GM12878 (cell line): Measurements from ENCODE around the gene APCDD1. TPM values are rescaled to one million over a fixed set of nuclear protein-coding genes. Genes with fewer than 3 reads are reported as not detected.

Source experiments
- ATAC-seq: fragments of 200-7000 bp; cut with Tn5 transposase; 3 replicates; pipeline ENCODE4 v1.9.1; 2020; ENCODE audit warnings: mild to moderate bottlenecking, moderate library complexity
- BruUV-seq: library from RNA; stranded (reverse); fragments of 400-500 nt; replicated peaks from 2 replicates; lab custom pipeline; 2021; lab: Mats Ljungman, UMichigan
- CTCF ChIA-PET: fragments of 300-600 bp; sonication (Branson Sonifier 250); formaldehyde crosslinking; extraction: SDS; loops from one replicate; lab custom pipeline; 2021; ENCODE audit warnings: inconsistent platforms; lab: Yijun Ruan, JAX
- POLR2A ChIA-PET: fragments of 350-600 bp; formaldehyde crosslinking; extraction: SDS; loops from one replicate; lab custom pipeline; 2021; ENCODE audit warnings: inconsistent platforms; lab: Charles Lee
- RAD21 ChIA-PET: fragments of 300-600 bp; sonication (Branson Sonifier 250); formaldehyde crosslinking; loops from one replicate; lab custom pipeline; 2023; ENCODE audit warnings: antibody characterized with exemption; ENCODE audit not compliant: unreplicated experiment; lab: Charles Lee
- SMC1A ChIA-PET: fragments of 300-600 bp; sonication (Branson Sonifier 250); formaldehyde crosslinking; loops from one replicate; lab custom pipeline; 2023; ENCODE audit not compliant: unreplicated experiment, uncharacterized antibody; lab: Charles Lee
- DNase-seq: peaks from one replicate; pipeline ENCODE4 v3.0.0-alpha.2; 2011; ENCODE audit warnings: low read depth, low spot score
- FAIRE-seq: peaks from 3 replicates; lab custom pipeline; 2011; peaks lifted over from hg19 to GRCh38; lab: Jason Lieb, UNC
- H2AFZ ChIP-seq: 2 replicates; pipeline ENCODE4 v1.6.0; 2011; ENCODE audit warnings: low read depth, low read length, control low read depth; ENCODE audit not compliant: control insufficient read depth
- H3K27ac ChIP-seq: 2 replicates; pipeline ENCODE4 v1.5.1; 2011; ENCODE audit warnings: control low read depth; ENCODE audit not compliant: control insufficient read depth, insufficient read depth
- H3K27me3 ChIP-seq, 2 experiments: replicated peaks in 1 of 2; 2 replicates each; pipeline versions ENCODE4 v1.6.0 to v1.6.1; 2011; ENCODE audit warnings: low read length in 1 of 2; ENCODE audit not compliant: control insufficient read depth in 2 of 2, insufficient read depth in 2 of 2
- H3K36me3 ChIP-seq, 2 experiments: 2 replicates each; pipeline ENCODE4 v1.5.1; 2011; ENCODE audit warnings: low read length in 1 of 2; ENCODE audit not compliant: control insufficient read depth in 2 of 2, insufficient read depth in 2 of 2
- H3K4me1 ChIP-seq: 2 replicates; pipeline ENCODE4 v1.6.1; 2011; ENCODE audit warnings: mild to moderate bottlenecking, low read length, moderate library complexity, mixed read lengths; ENCODE audit not compliant: control insufficient read depth, insufficient read depth
- H3K4me2 ChIP-seq: 2 replicates; pipeline ENCODE4 v1.6.0; 2011; ENCODE audit warnings: control low read depth; ENCODE audit not compliant: control insufficient read depth, insufficient read depth
- H3K4me3 ChIP-seq: fragments of 200-600 bp; sonication (generic); 2 replicates; pipeline ENCODE4 v1.5.1; 2016
- H3K79me2 ChIP-seq: 2 replicates; pipeline ENCODE4 v1.6.0; 2011; ENCODE audit warnings: low read length; ENCODE audit not compliant: control insufficient read depth, insufficient read depth
- H3K9ac ChIP-seq: 2 replicates; pipeline ENCODE4 v1.8.0; 2011; ENCODE audit warnings: low read length, control low read depth, mixed read lengths; ENCODE audit not compliant: control insufficient read depth, insufficient read depth
- H3K9me3 ChIP-seq: replicated peaks from 3 replicates; pipeline ENCODE4 v1.5.1; 2011; ENCODE audit warnings: mild to moderate bottlenecking, low read length; ENCODE audit not compliant: control insufficient read depth, insufficient read depth
- H4K20me1 ChIP-seq: 2 replicates; pipeline ENCODE4 v1.6.0; 2011; ENCODE audit not compliant: control insufficient read depth, insufficient read depth
- FOS ChIP-seq: IDR thresholded peaks from 3 replicates; pipeline ENCODE4 v1.6.1; 2011; ENCODE audit warnings: borderline replicate concordance; ENCODE audit not compliant: insufficient read length; ENCODE audit errors: extremely low read depth
- NR2C1 ChIP-seq: fragments of 450-650 bp; IDR thresholded peaks from 2 replicates; pipeline ENCODE4 v1.6.1; 2017; ENCODE audit warnings: antibody characterized with exemption, mild to moderate bottlenecking, moderate library complexity
- PBX3 ChIP-seq: IDR thresholded peaks from 2 replicates; pipeline ENCODE4 v1.6.1; 2011; ENCODE audit warnings: mild to moderate bottlenecking, low read depth, low read length, moderate library complexity; ENCODE audit not compliant: insufficient replicate concordance
- SMARCA5 ChIP-seq: fragments of 450-650 bp; IDR thresholded peaks from 2 replicates; pipeline ENCODE4 v1.6.1; 2017; ENCODE audit warnings: mild to moderate bottlenecking
- ZNF217 ChIP-seq: fragments of 450-650 bp; IDR thresholded peaks from 2 replicates; pipeline ENCODE4 v1.6.1; 2017; ENCODE audit warnings: antibody characterized with exemption, mild to moderate bottlenecking
- ZNF384 ChIP-seq: IDR thresholded peaks from 2 replicates; pipeline ENCODE4 v1.6.1; 2012; ENCODE audit warnings: low read depth, mild to moderate bottlenecking, low read length, improper control_type of control experiment, borderline replicate concordance
- WGBS: methylation state at CpG from one replicate; pipeline ENCODE4 v1.1.6; 2016; ENCODE audit warnings: low lambda C conversion rate; ENCODE audit not compliant: insufficient replicate concordance, insufficient coverage; ENCODE audit errors: missing lambda C conversion rate; 5-methylcytosine and 5-hydroxymethylcytosine counted together
- in situ Hi-C: fragments of 300-500 bp; cut with MboI; formaldehyde crosslinking; loops from 9 replicates; pipeline ENCODE4 v1.14.3; 2018; ENCODE audit warnings: mixed read lengths
- intact Hi-C: fragments of 100-400 bp; cut with micrococcal nuclease; formaldehyde crosslinking; loops from one replicate; pipeline ENCODE4 v1.14.2; 2022; ENCODE audit not compliant: unreplicated experiment
- polyA plus RNA-seq, 11 experiments: library from polyadenylated mRNA; depleted of rRNA in 4 of 11; unstranded in 6 of 11; stranded (reverse) in 5 of 11; fragments of >200 nt; fragmentation: Nextera tagmentation in 4 of 11; fragmentation: Illumina TruSeq in 1 of 11; extraction: Ambion mirVana in 4 of 11; extraction: Trizol in 1 of 11; gene quantifications; 1 replicate in 1 of 11; 2 replicates in 10 of 11; pipeline versions ENCODE4 v1.2.1 to v1.2.3, GENCODE V29; 2011 to 2016; ENCODE audit warnings: inconsistent platforms in 2 of 11, missing spikeins in 2 of 11, low read depth in 1 of 11
- total RNA-seq, 4 experiments: library from RNA; depleted of rRNA in 3 of 4; stranded (reverse); fragments of >200 nt in 3 of 4; fragmentation: Illumina TruSeq in 1 of 4; extraction: Trizol in 1 of 4; gene quantifications; 2 replicates each; pipeline versions ENCODE4 v1.2.1 to v1.2.3, GENCODE V29; 2013 to 2021
- TF ChIP-seq, protein P1 (sequence below): fragments of 150-350 bp; IDR thresholded peaks from 2 replicates; pipeline ENCODE4 v1.6.1; 2014; ENCODE audit warnings: mild to moderate bottlenecking, low read depth, low read length
- TF ChIP-seq, protein P2 (sequence below): fragments of 450-650 bp; IDR thresholded peaks from 2 replicates; pipeline ENCODE4 v1.6.1; 2016; ENCODE audit warnings: mild to moderate bottlenecking

APCDD1 gene
- total and polyA plus RNA-seq, 10 of the 15 experiments (the other 5 are each of a cell fraction or from before 2014, with no cell fraction given), result not detected

GRCh38 chr18:10481831-10482230 lies 27.4 kb downstream of the APCDD1 start (continued):
- TF ChIP-seq, protein P1, sequence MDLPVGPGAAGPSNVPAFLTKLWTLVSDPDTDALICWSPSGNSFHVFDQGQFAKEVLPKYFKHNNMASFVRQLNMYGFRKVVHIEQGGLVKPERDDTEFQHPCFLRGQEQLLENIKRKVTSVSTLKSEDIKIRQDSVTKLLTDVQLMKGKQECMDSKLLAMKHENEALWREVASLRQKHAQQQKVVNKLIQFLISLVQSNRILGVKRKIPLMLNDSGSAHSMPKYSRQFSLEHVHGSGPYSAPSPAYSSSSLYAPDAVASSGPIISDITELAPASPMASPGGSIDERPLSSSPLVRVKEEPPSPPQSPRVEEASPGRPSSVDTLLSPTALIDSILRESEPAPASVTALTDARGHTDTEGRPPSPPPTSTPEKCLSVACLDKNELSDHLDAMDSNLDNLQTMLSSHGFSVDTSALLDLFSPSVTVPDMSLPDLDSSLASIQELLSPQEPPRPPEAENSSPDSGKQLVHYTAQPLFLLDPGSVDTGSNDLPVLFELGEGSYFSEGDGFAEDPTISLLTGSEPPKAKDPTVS, result no peak
- TF ChIP-seq, protein P2, sequence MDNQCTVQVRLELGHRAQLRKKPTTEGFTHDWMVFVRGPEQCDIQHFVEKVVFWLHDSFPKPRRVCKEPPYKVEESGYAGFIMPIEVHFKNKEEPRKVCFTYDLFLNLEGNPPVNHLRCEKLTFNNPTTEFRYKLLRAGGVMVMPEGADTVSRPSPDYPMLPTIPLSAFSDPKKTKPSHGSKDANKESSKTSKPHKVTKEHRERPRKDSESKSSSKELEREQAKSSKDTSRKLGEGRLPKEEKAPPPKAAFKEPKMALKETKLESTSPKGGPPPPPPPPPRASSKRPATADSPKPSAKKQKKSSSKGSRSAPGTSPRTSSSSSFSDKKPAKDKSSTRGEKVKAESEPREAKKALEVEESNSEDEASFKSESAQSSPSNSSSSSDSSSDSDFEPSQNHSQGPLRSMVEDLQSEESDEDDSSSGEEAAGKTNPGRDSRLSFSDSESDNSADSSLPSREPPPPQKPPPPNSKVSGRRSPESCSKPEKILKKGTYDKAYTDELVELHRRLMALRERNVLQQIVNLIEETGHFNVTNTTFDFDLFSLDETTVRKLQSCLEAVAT, result no peak
- no peak for TF ChIP-seq FOS

- H3K27ac ChIP-seq, result peak overlapping the region; percentile 70
- intact Hi-C loops, result loop anchor here (10.0 kb wide), 1 partner anchor 88 kb away; no protein-coding TSS in a partner anchor
- SMC1A ChIA-PET, result interaction anchor here (0.8 to 8.1 kb wide), 13 partner anchors 8 to 297 kb away, joined by 3 to 67 read pairs (median 5); partner anchors contain the start of gene NAPG
- RAD21 ChIA-PET, result interaction anchor here (0.7 to 3.0 kb wide), 11 partner anchors 8 to 508 kb away, joined by 3 to 13 read pairs (median 3); no protein-coding TSS in a partner anchor
- BruUV-seq, result no TSS peak
- H3K9me3 ChIP-seq, result no peaks in the 10 kb centered on the region
- ATAC-seq (peak; percentile 36), DNase-seq (no peak), FAIRE-seq (peak; percentile 57)
- 0 out of 2 replicates have a peak overlapping the region, but pooled peaks have one; percentile 82 for H3K4me2 ChIP-seq
- peaks cover 22% of the 10 kb centered on the region for H3K4me1 ChIP-seq
- peak overlapping the region; percentile 82 for H2AFZ ChIP-seq
- CTCF ChIA-PET, result interaction anchor here (0.8 to 3.2 kb wide), 14 partner anchors 9 to 672 kb away, joined by 3 to 12 read pairs (median 4); partner anchors contain the start of gene NAPG
- no peaks in the 10 kb centered on the region for H4K20me1 ChIP-seq
- H3K4me3 ChIP-seq, result no peak overlapping the region
- WGBS, result 71% methylated on average over 11 of the region's 11 CpGs
- H3K36me3 ChIP-seq, result no peaks in the 10 kb centered on the region
- no peak for TF ChIP-seq PBX3
- TF ChIP-seq ZNF384, result no peak
- peak; percentile 63; the same call in 1 of the 2 replicates for TF ChIP-seq ZNF217
- peak; percentile 71; the same call in 1 of the 2 replicates for TF ChIP-seq SMARCA5
- TF ChIP-seq NR2C1, result peak; percentile 20; the same call in 1 of the 2 replicates
- no peaks in the 10 kb centered on the region for H3K79me2 ChIP-seq
- no peaks in the 10 kb centered on the region; a peak in 1 of 4 replicates for H3K27me3 ChIP-seq
- no peak overlapping the region for H3K9ac ChIP-seq
- in situ Hi-C loops, result no loop called here
- POLR2A ChIA-PET, result interaction anchor here (0.6 to 1.0 kb wide), 4 partner anchors 16 to 43 kb away, joined by 3 to 9 read pairs (median 6); no protein-coding TSS in a partner anchor
Measured at GRCh38 chr18:10482363-10482984, 28.0 kb downstream of the APCDD1 start.
